ENCODE data around the gene SNCB.

- TF ChIP-seq CTCF (conservative IDR thresholded peaks at IDR 0.05 in 1 of 2, IDR thresholded peaks at IDR 0.05 in 1 of 2; ENCODE audit: extremely low read depth in 1 of 2, insufficient read depth in 1 of 2, low read depth in 1 of 2, low read length in 2 of 2), result no peak
- TF ChIP-seq EZH2 (IDR thresholded peaks at IDR 0.05; ENCODE audit: borderline replicate concordance, low read length), result no peak
Observed at GRCh38 chr5:176659860-176660461, 29.6 kb upstream of the SNCB start.
